Liver (tissue), 9 donors: Measurements from ENCODE around the gene BRD2. TPM values are rescaled to one million over a fixed set of nuclear protein-coding genes. Genes with fewer than 3 reads are reported as not detected.

ENCODE experiments used
- DNase-seq: peaks from one replicate; pipeline ENCODE4 v3.0.0-alpha.2; 2017; ENCODE audit warnings: low spot score
- H3K27ac ChIP-seq, 2 donors: one replicate each; pipeline ENCODE4 v1.7.0; 2013; ENCODE audit warnings: inconsistent platforms in 2 of 2, low read length in 2 of 2, control low read depth in 1 of 2, low read depth in 1 of 2, mild to moderate bottlenecking in 1 of 2
- H3K27me3 ChIP-seq, 4 donors: one replicate each; pipeline versions ENCODE4 v1.6.1 to v1.7.0; 2013; ENCODE audit warnings: low read length in 3 of 4, inconsistent platforms in 1 of 4, mild to moderate bottlenecking in 1 of 4, moderate library complexity in 1 of 4; ENCODE audit not compliant: control insufficient read depth in 4 of 4, insufficient read depth in 4 of 4
- H3K36me3 ChIP-seq, 4 donors: one replicate each; pipeline versions ENCODE4 v1.6.1 to v1.7.0; 2013; ENCODE audit warnings: low read length in 3 of 4, mild to moderate bottlenecking in 3 of 4, low read depth in 1 of 4, moderate library complexity in 1 of 4; ENCODE audit not compliant: control insufficient read depth in 4 of 4, insufficient read depth in 3 of 4
- H3K4me1 ChIP-seq, 4 donors: one replicate each; pipeline versions ENCODE4 v1.6.1 to v1.7.0; 2013; ENCODE audit warnings: low read length in 3 of 4, mild to moderate bottlenecking in 3 of 4, moderate library complexity in 1 of 4; ENCODE audit not compliant: control insufficient read depth in 4 of 4, insufficient read depth in 4 of 4
- H3K4me3 ChIP-seq, 3 donors: one replicate each; pipeline versions ENCODE4 v1.6.1 to v1.7.0; 2013; ENCODE audit warnings: low read length in 3 of 3, control low read depth in 1 of 3, low read depth in 1 of 3, mild to moderate bottlenecking in 1 of 3
- H3K9ac ChIP-seq, 2 donors: one replicate each; pipeline ENCODE4 v1.7.0; 2013; ENCODE audit warnings: low read length in 2 of 2, mild to moderate bottlenecking in 2 of 2, moderate library complexity in 2 of 2, control low read depth in 1 of 2, low read depth in 1 of 2
- H3K9me3 ChIP-seq, 4 donors: one replicate each; pipeline versions ENCODE4 v1.6.1 to v1.7.0; 2013; ENCODE audit warnings: low read length in 3 of 4; ENCODE audit not compliant: control insufficient read depth in 4 of 4
- CTCF ChIP-seq: fragments of 150-350 bp; IDR thresholded peaks from 2 replicates; pipeline ENCODE4 v1.5.1; 2017; ENCODE audit warnings: improper control_type of control experiment, low read depth, low read length; ENCODE audit not compliant: missing input control
- EGR1 ChIP-seq, 2 donors: IDR thresholded peaks; 2 replicates each; pipeline ENCODE4 v1.6.1; 2016 to 2018; ENCODE audit warnings: antibody characterized with exemption in 2 of 2, low read depth in 2 of 2
- FOXA1 ChIP-seq: IDR thresholded peaks from 2 replicates; pipeline ENCODE4 v1.6.1; 2016; ENCODE audit warnings: antibody characterized with exemption
- FOXA2 ChIP-seq: IDR thresholded peaks from 2 replicates; pipeline ENCODE4 v1.6.1; 2016; ENCODE audit warnings: antibody characterized with exemption
- GABPA ChIP-seq, 2 donors: IDR thresholded peaks in 1 of 2; conservative IDR thresholded peaks in 1 of 2; 2 replicates each; pipeline ENCODE4 v1.6.1; 2016; ENCODE audit warnings: antibody characterized with exemption in 2 of 2, mild to moderate bottlenecking in 1 of 2, moderate library complexity in 1 of 2
- HNF4A ChIP-seq, 2 donors: conservative IDR thresholded peaks; 2 replicates each; pipeline ENCODE4 v1.6.1; 2016; ENCODE audit warnings: antibody characterized with exemption in 2 of 2, mild to moderate bottlenecking in 2 of 2
- HNF4G ChIP-seq: IDR thresholded peaks from 2 replicates; pipeline ENCODE4 v1.6.1; 2016; ENCODE audit warnings: antibody characterized with exemption
- JUND ChIP-seq, 2 donors: IDR thresholded peaks; 2 replicates each; pipeline ENCODE4 v1.6.1; 2016; ENCODE audit warnings: antibody characterized with exemption in 2 of 2
- MAX ChIP-seq: IDR thresholded peaks from 2 replicates; pipeline ENCODE4 v1.6.1; 2016; ENCODE audit warnings: antibody characterized with exemption
- NR2F2 ChIP-seq: IDR thresholded peaks from 2 replicates; pipeline ENCODE4 v1.6.1; 2016; ENCODE audit warnings: antibody characterized with exemption
- RAD21 ChIP-seq, 2 donors: IDR thresholded peaks; 2 replicates each; pipeline ENCODE4 v1.6.1; 2016; ENCODE audit warnings: antibody characterized with exemption in 2 of 2, mild to moderate bottlenecking in 2 of 2
- RXRA ChIP-seq, 2 donors: IDR thresholded peaks; 2 replicates each; pipeline ENCODE4 v1.6.1; 2017 to 2018; ENCODE audit warnings: antibody characterized with exemption in 2 of 2, mild to moderate bottlenecking in 1 of 2
- SP1 ChIP-seq: IDR thresholded peaks from 2 replicates; pipeline ENCODE4 v1.6.1; 2018; ENCODE audit warnings: antibody characterized with exemption, mild to moderate bottlenecking
- TAF1 ChIP-seq: conservative IDR thresholded peaks from 2 replicates; pipeline ENCODE4 v1.6.1; 2016; ENCODE audit warnings: antibody characterized with exemption, mild to moderate bottlenecking
- YY1 ChIP-seq: IDR thresholded peaks from 2 replicates; pipeline ENCODE4 v1.6.1; 2016; ENCODE audit warnings: antibody characterized with exemption, mild to moderate bottlenecking
- ZBTB33 ChIP-seq: IDR thresholded peaks from 2 replicates; pipeline ENCODE4 v1.6.1; 2016; ENCODE audit warnings: antibody characterized with exemption
- WGBS: extraction: QIAGEN DNeasy Blood & Tissue Kit; methylation state at CpG from one replicate; pipeline ENCODE4 v1.1.7; 2013; 5-methylcytosine and 5-hydroxymethylcytosine counted together
- polyA plus RNA-seq, 2 donors: library from polyadenylated mRNA; stranded (reverse) in 1 of 2; unstranded in 1 of 2; fragments of 200-250 nt in 1 of 2; fragments of >200 nt in 1 of 2; fragmentation: Nextera tagmentation in 1 of 2; extraction: Ambion mirVana in 1 of 2; gene quantifications; one replicate each; pipeline versions ENCODE4 v1.2.1 to v1.2.3, GENCODE V29; 2013 to 2015
- total RNA-seq, 2 donors: library from RNA; depleted of rRNA; stranded (reverse); fragments of >200 nt; gene quantifications; one replicate each; pipeline ENCODE4 v1.2.3, GENCODE V29; 2014
- TF ChIP-seq, protein P1 (sequence below): IDR thresholded peaks from 2 replicates; pipeline ENCODE4 v1.6.1; 2016; ENCODE audit warnings: antibody characterized with exemption
- TF ChIP-seq, protein P2 (sequence below): IDR thresholded peaks from 2 replicates; pipeline ENCODE4 v1.6.1; 2016; ENCODE audit warnings: antibody characterized with exemption, mild to moderate bottlenecking
- donor health status: healthy.
- donor health status: healthy.
- donor health status: healthy.
- donor health status: healthy.
- donor health status: healthy.

BRD2 gene
- total and polyA plus RNA-seq, 4 donors = 29.8 to 100 (median 50.2) TPM

DNA sequence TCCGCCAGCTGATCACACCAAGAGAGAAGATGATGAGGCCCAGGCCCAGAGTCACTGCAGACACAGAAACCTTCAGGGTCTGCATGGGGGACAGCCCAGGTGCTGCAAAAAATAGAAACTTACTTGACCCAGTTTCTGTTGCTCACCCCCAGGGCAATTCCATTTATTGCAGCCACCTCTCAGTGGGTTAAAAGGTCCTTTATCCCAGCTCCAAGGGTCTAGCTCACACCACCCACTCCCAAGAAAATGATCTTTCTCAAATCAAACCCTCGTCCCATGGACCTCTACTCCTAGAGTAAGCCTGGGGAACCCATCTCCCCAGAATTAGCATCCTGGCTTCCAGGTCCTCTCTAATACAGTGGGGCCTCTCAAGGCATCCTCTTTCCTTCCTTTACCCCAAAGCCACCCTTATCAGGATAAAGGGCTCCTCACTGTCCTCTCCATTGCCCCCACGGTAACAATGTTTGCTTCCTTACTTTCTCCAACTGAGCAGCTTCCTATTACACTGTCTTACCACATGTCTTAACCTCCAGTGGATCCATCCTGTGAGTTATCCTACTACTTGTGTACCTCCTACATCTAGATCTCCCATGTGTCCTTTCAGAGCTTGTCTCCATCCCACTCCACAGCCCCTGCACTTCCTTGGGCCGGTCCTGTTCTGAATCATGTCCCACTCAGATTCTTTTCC is 32.7 kb upstream of the BRD2 start:
- Histone ChIP-seq H3K27me3 (no peaks in the 10 kb centered on the region), H3K36me3 (no peaks in the 10 kb centered on the region), H3K9me3 (no peaks in the 10 kb centered on the region), H3K9ac (no peak overlapping the region), H3K27ac (no peak overlapping the region), H3K4me1 (peaks cover 0 to 4% (median 3%) of the 10 kb centered on the region in 4 donors), H3K4me3 (no peak overlapping the region)
- no peak for TF ChIP-seq EGR1 (IDR thresholded peaks at IDR 0.05; ENCODE audit: low read depth in 2 of 2)
- TF ChIP-seq NR2F2 = no peak
- no peak for TF ChIP-seq RAD21 (IDR thresholded peaks at IDR 0.05)
- no peak for TF ChIP-seq HNF4G
- TF ChIP-seq HNF4A (conservative IDR thresholded peaks at IDR 0.05) = no peak
- TF ChIP-seq JUND (IDR thresholded peaks at IDR 0.05) = no peak
- no peak for TF ChIP-seq CTCF
- TF ChIP-seq ZBTB33 = no peak
- no peak for TF ChIP-seq FOXA2
- no peak for TF ChIP-seq FOXA1
- TF ChIP-seq YY1 = no peak
- no peak for TF ChIP-seq RXRA (IDR thresholded peaks at IDR 0.05)
- TF ChIP-seq, protein P1, sequence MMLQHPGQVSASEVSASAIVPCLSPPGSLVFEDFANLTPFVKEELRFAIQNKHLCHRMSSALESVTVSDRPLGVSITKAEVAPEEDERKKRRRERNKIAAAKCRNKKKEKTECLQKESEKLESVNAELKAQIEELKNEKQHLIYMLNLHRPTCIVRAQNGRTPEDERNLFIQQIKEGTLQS = no peak
- TF ChIP-seq SP1 = no peak
- no peak for TF ChIP-seq TAF1
- TF ChIP-seq GABPA (IDR thresholded peaks at IDR 0.05 in 1 of 2, conservative IDR thresholded peaks at IDR 0.05 in 1 of 2) = no peak
- TF ChIP-seq, protein P2, sequence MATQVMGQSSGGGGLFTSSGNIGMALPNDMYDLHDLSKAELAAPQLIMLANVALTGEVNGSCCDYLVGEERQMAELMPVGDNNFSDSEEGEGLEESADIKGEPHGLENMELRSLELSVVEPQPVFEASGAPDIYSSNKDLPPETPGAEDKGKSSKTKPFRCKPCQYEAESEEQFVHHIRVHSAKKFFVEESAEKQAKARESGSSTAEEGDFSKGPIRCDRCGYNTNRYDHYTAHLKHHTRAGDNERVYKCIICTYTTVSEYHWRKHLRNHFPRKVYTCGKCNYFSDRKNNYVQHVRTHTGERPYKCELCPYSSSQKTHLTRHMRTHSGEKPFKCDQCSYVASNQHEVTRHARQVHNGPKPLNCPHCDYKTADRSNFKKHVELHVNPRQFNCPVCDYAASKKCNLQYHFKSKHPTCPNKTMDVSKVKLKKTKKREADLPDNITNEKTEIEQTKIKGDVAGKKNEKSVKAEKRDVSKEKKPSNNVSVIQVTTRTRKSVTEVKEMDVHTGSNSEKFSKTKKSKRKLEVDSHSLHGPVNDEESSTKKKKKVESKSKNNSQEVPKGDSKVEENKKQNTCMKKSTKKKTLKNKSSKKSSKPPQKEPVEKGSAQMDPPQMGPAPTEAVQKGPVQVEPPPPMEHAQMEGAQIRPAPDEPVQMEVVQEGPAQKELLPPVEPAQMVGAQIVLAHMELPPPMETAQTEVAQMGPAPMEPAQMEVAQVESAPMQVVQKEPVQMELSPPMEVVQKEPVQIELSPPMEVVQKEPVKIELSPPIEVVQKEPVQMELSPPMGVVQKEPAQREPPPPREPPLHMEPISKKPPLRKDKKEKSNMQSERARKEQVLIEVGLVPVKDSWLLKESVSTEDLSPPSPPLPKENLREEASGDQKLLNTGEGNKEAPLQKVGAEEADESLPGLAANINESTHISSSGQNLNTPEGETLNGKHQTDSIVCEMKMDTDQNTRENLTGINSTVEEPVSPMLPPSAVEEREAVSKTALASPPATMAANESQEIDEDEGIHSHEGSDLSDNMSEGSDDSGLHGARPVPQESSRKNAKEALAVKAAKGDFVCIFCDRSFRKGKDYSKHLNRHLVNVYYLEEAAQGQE = no peak
- no peak for TF ChIP-seq MAX
- no peak for DNase-seq
- 88% methylated on average over 4 of the region's 4 CpGs for WGBS
